ENCODE measurements around the gene PPP3CB.

GRCh38 chr10:73408978-73409521 is 86.8 kb downstream of the PPP3CB start:
- no peak for TF ChIP-seq CTCF (IDR thresholded peaks at IDR 0.05)
- no peak for TF ChIP-seq POLR2A (IDR thresholded peaks at IDR 0.05)

Measured in adrenal gland (tissue), 5 donors.